ENCODE data around the gene SLC16A9.

SLC16A9 gene

DNA sequence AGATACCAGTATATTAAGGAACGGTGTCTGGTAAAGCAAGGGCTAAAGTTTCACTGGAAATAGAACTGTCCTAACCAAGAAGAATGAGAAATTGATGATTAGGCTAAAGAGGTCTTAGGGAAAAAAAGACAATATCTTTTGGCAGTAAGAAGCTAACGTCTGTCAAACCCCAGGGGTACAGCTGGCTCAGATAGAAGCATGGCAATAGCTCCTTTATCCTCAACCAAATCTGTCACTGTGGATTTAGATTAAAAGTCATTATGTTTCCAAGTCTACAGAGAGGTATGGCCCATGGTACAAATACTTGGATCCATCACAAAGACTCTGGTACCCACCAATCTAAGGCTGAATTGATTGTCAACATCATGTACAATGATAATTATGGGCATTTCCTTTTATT, 8.6 kb upstream of the SLC16A9 start:
- TF ChIP-seq, protein P1, sequence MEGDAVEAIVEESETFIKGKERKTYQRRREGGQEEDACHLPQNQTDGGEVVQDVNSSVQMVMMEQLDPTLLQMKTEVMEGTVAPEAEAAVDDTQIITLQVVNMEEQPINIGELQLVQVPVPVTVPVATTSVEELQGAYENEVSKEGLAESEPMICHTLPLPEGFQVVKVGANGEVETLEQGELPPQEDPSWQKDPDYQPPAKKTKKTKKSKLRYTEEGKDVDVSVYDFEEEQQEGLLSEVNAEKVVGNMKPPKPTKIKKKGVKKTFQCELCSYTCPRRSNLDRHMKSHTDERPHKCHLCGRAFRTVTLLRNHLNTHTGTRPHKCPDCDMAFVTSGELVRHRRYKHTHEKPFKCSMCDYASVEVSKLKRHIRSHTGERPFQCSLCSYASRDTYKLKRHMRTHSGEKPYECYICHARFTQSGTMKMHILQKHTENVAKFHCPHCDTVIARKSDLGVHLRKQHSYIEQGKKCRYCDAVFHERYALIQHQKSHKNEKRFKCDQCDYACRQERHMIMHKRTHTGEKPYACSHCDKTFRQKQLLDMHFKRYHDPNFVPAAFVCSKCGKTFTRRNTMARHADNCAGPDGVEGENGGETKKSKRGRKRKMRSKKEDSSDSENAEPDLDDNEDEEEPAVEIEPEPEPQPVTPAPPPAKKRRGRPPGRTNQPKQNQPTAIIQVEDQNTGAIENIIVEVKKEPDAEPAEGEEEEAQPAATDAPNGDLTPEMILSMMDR (IDR thresholded peaks at IDR 0.05; ENCODE audit: insufficient read depth, low read length, poor library complexity, severe bottlenecking) = no peak
- Histone ChIP-seq H3F3A (ENCODE audit: insufficient read depth) (no peaks in the 10 kb centered on the region), H3K79me2 (ENCODE audit: insufficient read depth, low read length) (no peaks in the 10 kb centered on the region), H3K4me2 (ENCODE audit: low read depth, low read length, poor library complexity, severe bottlenecking) (no peak overlapping the region), H3K27ac (ENCODE audit: low read depth, low read length) (no peak overlapping the region), H3K9me3 (ENCODE audit: insufficient read depth, low read length) (no peaks in the 10 kb centered on the region), H2AFZ (ENCODE audit: low read depth, low read length, severe bottlenecking) (no peak overlapping the region), H3K9ac (ENCODE audit: low read length) (no peak overlapping the region), H4K20me1 (ENCODE audit: low read depth, low read length) (no peaks in the 10 kb centered on the region), H3K4me3 (ENCODE audit: insufficient read depth, low read length, poor library complexity, severe bottlenecking) (no peak overlapping the region), H3K36me3 (ENCODE audit: low read length) (no peaks in the 10 kb centered on the region), H3K27me3 (ENCODE audit: low read length) (no peaks in the 10 kb centered on the region), H3K9me2 (replicated peaks; ENCODE audit: insufficient read depth, low read length) (no peaks in the 10 kb centered on the region)

DNA sequence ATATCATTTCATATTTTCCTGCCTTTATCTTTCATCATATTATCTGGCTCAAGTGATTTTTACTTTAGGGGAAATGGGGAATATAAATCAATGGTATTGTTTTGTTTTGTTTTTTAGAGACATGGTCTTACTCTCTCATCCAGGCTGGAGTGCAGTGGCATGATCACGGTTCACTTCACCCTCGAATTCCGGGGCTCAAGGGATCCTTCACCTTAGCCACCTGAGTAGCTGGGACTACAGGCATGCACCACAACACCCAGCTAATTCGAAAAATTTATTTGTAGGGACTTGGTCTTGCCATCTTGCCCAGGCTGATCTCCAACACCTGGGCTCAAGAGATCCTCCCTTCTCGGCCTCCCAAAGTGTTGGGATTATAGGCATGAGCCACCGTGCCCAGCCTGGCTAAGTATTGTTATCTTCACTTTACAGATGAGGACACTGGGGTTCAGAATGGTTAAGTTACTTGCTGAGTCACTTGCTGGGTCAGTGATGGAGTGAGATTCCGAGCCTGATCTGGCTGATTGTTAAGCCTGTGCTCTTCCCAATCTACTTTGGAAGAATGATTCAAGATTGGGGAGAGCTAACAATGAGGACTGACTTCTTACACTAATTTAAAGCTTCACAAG, 3.7 kb upstream of the SLC16A9 start:
- H3K27ac ChIP-seq (ENCODE audit: low read depth, low read length) = no peak overlapping the region
- no peaks in the 10 kb centered on the region for H3K36me3 ChIP-seq (ENCODE audit: low read length)
- TF ChIP-seq, protein P1 (IDR thresholded peaks at IDR 0.05; ENCODE audit: insufficient read depth, low read length, poor library complexity, severe bottlenecking) = no peak
- no peak for TF ChIP-seq EZH2phosphoT487 (conservative IDR thresholded peaks at IDR 0.05; ENCODE audit: low read length)
- H3K79me2 ChIP-seq (ENCODE audit: insufficient read depth, low read length) = no peaks in the 10 kb centered on the region
- no peaks in the 10 kb centered on the region for H3K27me3 ChIP-seq (ENCODE audit: low read length)
- H3K4me2 ChIP-seq (ENCODE audit: low read depth, low read length, poor library complexity, severe bottlenecking) = no peak overlapping the region
- no peak overlapping the region for H2AFZ ChIP-seq (ENCODE audit: low read depth, low read length, severe bottlenecking)
- no peaks in the 10 kb centered on the region for H3K9me3 ChIP-seq (ENCODE audit: insufficient read depth, low read length)
- no peak overlapping the region for H3K4me3 ChIP-seq (ENCODE audit: insufficient read depth, low read length, poor library complexity, severe bottlenecking)
- no peaks in the 10 kb centered on the region for H3F3A ChIP-seq (ENCODE audit: insufficient read depth)
- no peak overlapping the region for H3K9ac ChIP-seq (ENCODE audit: low read length)
- H3K9me2 ChIP-seq (replicated peaks; ENCODE audit: insufficient read depth, low read length) = no peaks in the 10 kb centered on the region
- no peaks in the 10 kb centered on the region for H4K20me1 ChIP-seq (ENCODE audit: low read depth, low read length)

DNA sequence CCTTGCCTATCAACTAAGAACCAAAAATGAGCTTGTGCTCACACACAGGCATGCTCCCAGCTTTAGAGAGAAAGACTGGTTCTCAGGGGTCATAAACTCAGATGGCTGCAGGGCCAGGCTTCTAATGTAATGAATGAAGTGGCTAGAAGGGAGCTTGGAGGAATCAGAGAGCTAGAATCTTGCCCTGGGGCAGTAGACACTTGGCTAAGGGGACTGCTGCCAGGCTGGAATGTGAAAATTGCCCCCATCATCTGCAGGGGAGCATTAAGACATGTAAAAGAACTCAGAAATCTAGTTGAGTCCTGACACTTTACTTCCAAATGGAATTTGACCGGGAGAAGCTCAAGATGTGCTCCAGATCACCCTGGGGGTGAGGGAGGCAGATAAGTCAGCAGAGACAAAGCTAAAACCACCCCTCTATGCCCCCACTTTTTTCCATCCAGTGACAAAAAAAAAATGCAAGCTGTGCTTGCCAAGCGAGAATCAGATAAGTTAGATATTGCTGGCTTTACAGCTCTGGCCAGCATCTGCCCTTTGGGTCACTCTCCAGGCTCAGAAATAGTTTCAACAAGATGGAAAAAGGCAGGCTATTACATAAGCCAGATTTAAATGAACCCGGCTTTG, 2.3 kb upstream of the SLC16A9 start:
- no peaks in the 10 kb centered on the region for H3K9me3 ChIP-seq (ENCODE audit: insufficient read depth, low read length)
- no peak overlapping the region for H3K27ac ChIP-seq (ENCODE audit: low read depth, low read length)
- H3K4me3 ChIP-seq (ENCODE audit: insufficient read depth, low read length, poor library complexity, severe bottlenecking) = no peak overlapping the region

More for the DNA sequence above, 2.3 kb upstream of the SLC16A9 start:
- Histone ChIP-seq H3K36me3 (ENCODE audit: low read length) (no peaks in the 10 kb centered on the region), H3K9me2 (replicated peaks; ENCODE audit: insufficient read depth, low read length) (no peaks in the 10 kb centered on the region), H2AFZ (ENCODE audit: low read depth, low read length, severe bottlenecking) (no peak overlapping the region), H3K79me2 (ENCODE audit: insufficient read depth, low read length) (no peaks in the 10 kb centered on the region), H4K20me1 (ENCODE audit: low read depth, low read length) (no peaks in the 10 kb centered on the region), H3F3A (ENCODE audit: insufficient read depth) (no peaks in the 10 kb centered on the region), H3K4me2 (ENCODE audit: low read depth, low read length, poor library complexity, severe bottlenecking) (no peak overlapping the region), H3K27me3 (ENCODE audit: low read length) (no peaks in the 10 kb centered on the region), H3K9ac (ENCODE audit: low read length) (no peak overlapping the region)
- TF ChIP-seq, protein P1 (IDR thresholded peaks at IDR 0.05; ENCODE audit: insufficient read depth, low read length, poor library complexity, severe bottlenecking) = no peak
- TF ChIP-seq EZH2phosphoT487 (conservative IDR thresholded peaks at IDR 0.05; ENCODE audit: low read length) = no peak

All from SU-DHL-6 (cell line).